ENCODE measurements around the gene JSRP1. TPM values are rescaled to one million over a fixed set of nuclear protein-coding genes. Genes with fewer than 3 reads are reported as not detected.

The JSRP1 gene
- total RNA-seq, 1 donor from 2014 or later = 0.36 TPM

- intact Hi-C loops (cut with micrococcal nuclease) = no loop called here
- no peak for DNase-seq
- no peak overlapping the region for H3K27ac ChIP-seq (replicated peaks)
- no peaks in the 10 kb centered on the region for H3K4me1 ChIP-seq
- H3K4me3 ChIP-seq = no peak overlapping the region
- H3K27me3 ChIP-seq (ENCODE audit: low read depth) = no peaks in the 10 kb centered on the region
- no peaks in the 10 kb centered on the region for H3K9me3 ChIP-seq (replicated peaks)
- H3K36me3 ChIP-seq = peaks cover 97% of the 10 kb centered on the region
- no peak for TF ChIP-seq CTCF (IDR thresholded peaks at IDR 0.05; ENCODE audit: borderline replicate concordance)
These were observed 40.9 kb downstream of the JSRP1 start for GRCh38 chr19:2215281-2215751.

GRCh38 chr19:2214251-2214650, 42.0 kb downstream of the JSRP1 start:
- peaks cover 96% of the 10 kb centered on the region for H3K36me3 ChIP-seq
- intact Hi-C loops (cut with micrococcal nuclease) = no loop called here
- no peaks in the 10 kb centered on the region for H3K27me3 ChIP-seq (ENCODE audit: low read depth)
- no peak for TF ChIP-seq CTCF (IDR thresholded peaks at IDR 0.05; ENCODE audit: borderline replicate concordance)
- DNase-seq = no peak
- no peak overlapping the region for H3K4me3 ChIP-seq
- peaks cover 4% of the 10 kb centered on the region for H3K4me1 ChIP-seq
- H3K27ac ChIP-seq (replicated peaks) = no peak overlapping the region
- no peaks in the 10 kb centered on the region for H3K9me3 ChIP-seq (replicated peaks)

- peaks cover 8% of the 10 kb centered on the region for H3K4me1 ChIP-seq
- DNase-seq = no peak
- no peak overlapping the region for H3K27ac ChIP-seq (replicated peaks)
- no peak overlapping the region for H3K4me3 ChIP-seq
- H3K9me3 ChIP-seq (replicated peaks) = no peaks in the 10 kb centered on the region
- no peaks in the 10 kb centered on the region for H3K27me3 ChIP-seq (ENCODE audit: low read depth)
- peaks cover 92% of the 10 kb centered on the region for H3K36me3 ChIP-seq
- intact Hi-C loops (cut with micrococcal nuclease) = no loop called here
- TF ChIP-seq CTCF (IDR thresholded peaks at IDR 0.05; ENCODE audit: borderline replicate concordance) = no peak
These were observed 42.4 kb downstream of the JSRP1 start for GRCh38 chr19:2213799-2214198.

GRCh38 chr19:2212861-2213711, 43.1 kb downstream of the JSRP1 start:
- H3K9me3 ChIP-seq (replicated peaks) = no peaks in the 10 kb centered on the region
- peaks cover 15% of the 10 kb centered on the region for H3K4me1 ChIP-seq
- no peak for TF ChIP-seq CTCF (IDR thresholded peaks at IDR 0.05; ENCODE audit: borderline replicate concordance)
- intact Hi-C loops (cut with micrococcal nuclease) = no loop called here
- H3K4me3 ChIP-seq = no peak overlapping the region
- H3K36me3 ChIP-seq = peaks cover 87% of the 10 kb centered on the region
- no peak overlapping the region for H3K27ac ChIP-seq (replicated peaks)
- no peaks in the 10 kb centered on the region for H3K27me3 ChIP-seq (ENCODE audit: low read depth)
- DNase-seq = no peak

GRCh38 chr19:2210987-2211740, 45.1 kb downstream of the JSRP1 start:
- intact Hi-C loops (cut with micrococcal nuclease) = no loop called here
- Histone ChIP-seq H3K4me1 (peaks cover 25% of the 10 kb centered on the region), H3K27ac (replicated peaks) (no peak overlapping the region), H3K36me3 (peaks cover 83% of the 10 kb centered on the region), H3K4me3 (no peak overlapping the region), H3K27me3 (ENCODE audit: low read depth) (no peaks in the 10 kb centered on the region), H3K9me3 (replicated peaks) (no peaks in the 10 kb centered on the region)
- no peak for TF ChIP-seq CTCF (IDR thresholded peaks at IDR 0.05; ENCODE audit: borderline replicate concordance)
- DNase-seq = no peak
